Esophagus squamous epithelium (tissue), 4 donors: ENCODE measurements around the gene CA10.

ENCODE experiments used
- CTCF ChIP-seq, 6 experiments: fragments of 450-650 bp in 4 of 6; fragments of 200-600 bp in 2 of 6; sonication (generic) in 2 of 6; IDR thresholded peaks; one replicate each; pipeline ENCODE4 v1.5.1; 2016 to 2019; ENCODE audit warnings: antibody characterized with exemption in 6 of 6, mild to moderate bottlenecking in 4 of 6, moderate library complexity in 4 of 6
- POLR2A ChIP-seq, 4 donors: fragments of 450-650 bp; IDR thresholded peaks; one replicate each; pipeline ENCODE4 v1.6.1; 2017; ENCODE audit warnings: antibody characterized with exemption in 4 of 4, mild to moderate bottlenecking in 4 of 4, moderate library complexity in 3 of 4

- TF ChIP-seq CTCF (IDR thresholded peaks at IDR 0.05), result no peak
- no peak for TF ChIP-seq POLR2A (IDR thresholded peaks at IDR 0.05)
Observed at GRCh38 chr17:52047086-52047485, 111.4 kb downstream of the CA10 start.
